H1 (cell line): ENCODE measurements around the gene HOXB4.

ENCODE experiments used
- CTCF ChIP-seq, 3 experiments: IDR thresholded peaks; 1 replicate in 2 of 3; 2 replicates in 1 of 3; pipeline versions ENCODE4 v1.5.1 to v1.6.1; 2011; ENCODE audit warnings: low read length in 3 of 3, mild to moderate bottlenecking in 3 of 3, inconsistent platforms in 2 of 3, low read depth in 1 of 3, moderate library complexity in 1 of 3; ENCODE audit not compliant: insufficient read depth in 1 of 3; ENCODE audit errors: control extremely low read depth in 1 of 3
- SP1 ChIP-seq: IDR thresholded peaks from 2 replicates; pipeline ENCODE4 v1.6.1; 2011; ENCODE audit warnings: low read depth, low read length

- TF ChIP-seq CTCF (IDR thresholded peaks at IDR 0.05; ENCODE audit: control extremely low read depth in 1 of 3, insufficient read depth in 1 of 3, low read depth in 1 of 3, low read length in 3 of 3) = no peak
- TF ChIP-seq SP1 = no peak
Observed at GRCh38 chr17:48563867-48564187, 14.3 kb downstream of the HOXB4 start.
